Stomach smooth muscle (tissue), 2 donors: ENCODE data around the gene UBE3B.

Source experiments
- H3K27ac ChIP-seq: one replicate; pipeline ENCODE4 v1.7.0; 2013; ENCODE audit warnings: mild to moderate bottlenecking, low read length, inconsistent platforms
- H3K27me3 ChIP-seq, 2 donors: one replicate each; pipeline ENCODE4 v1.7.0; 2013; ENCODE audit warnings: low read length in 2 of 2; ENCODE audit not compliant: insufficient read depth in 2 of 2, control insufficient read depth in 1 of 2
- H3K36me3 ChIP-seq, 2 donors: one replicate each; pipeline ENCODE4 v1.7.0; 2013; ENCODE audit warnings: low read length in 2 of 2; ENCODE audit not compliant: control insufficient read depth in 2 of 2, insufficient read depth in 2 of 2
- H3K4me1 ChIP-seq: one replicate; pipeline ENCODE4 v1.7.0; 2013; ENCODE audit warnings: low read length; ENCODE audit not compliant: control insufficient read depth, insufficient read depth
- H3K4me3 ChIP-seq, 2 donors: one replicate each; pipeline ENCODE4 v1.7.0; 2013; ENCODE audit warnings: low read length in 2 of 2
- H3K9ac ChIP-seq, 2 donors: one replicate each; pipeline ENCODE4 v1.7.0; 2013; ENCODE audit warnings: low read length in 2 of 2, mild to moderate bottlenecking in 1 of 2
- H3K9me3 ChIP-seq, 2 donors: one replicate each; pipeline ENCODE4 v1.7.0; 2013; ENCODE audit warnings: low read length in 2 of 2; ENCODE audit not compliant: control insufficient read depth in 2 of 2
- donor health status: healthy.
- donor health status: Pancreatic carcinoma.

Gene UBE3B

DNA sequence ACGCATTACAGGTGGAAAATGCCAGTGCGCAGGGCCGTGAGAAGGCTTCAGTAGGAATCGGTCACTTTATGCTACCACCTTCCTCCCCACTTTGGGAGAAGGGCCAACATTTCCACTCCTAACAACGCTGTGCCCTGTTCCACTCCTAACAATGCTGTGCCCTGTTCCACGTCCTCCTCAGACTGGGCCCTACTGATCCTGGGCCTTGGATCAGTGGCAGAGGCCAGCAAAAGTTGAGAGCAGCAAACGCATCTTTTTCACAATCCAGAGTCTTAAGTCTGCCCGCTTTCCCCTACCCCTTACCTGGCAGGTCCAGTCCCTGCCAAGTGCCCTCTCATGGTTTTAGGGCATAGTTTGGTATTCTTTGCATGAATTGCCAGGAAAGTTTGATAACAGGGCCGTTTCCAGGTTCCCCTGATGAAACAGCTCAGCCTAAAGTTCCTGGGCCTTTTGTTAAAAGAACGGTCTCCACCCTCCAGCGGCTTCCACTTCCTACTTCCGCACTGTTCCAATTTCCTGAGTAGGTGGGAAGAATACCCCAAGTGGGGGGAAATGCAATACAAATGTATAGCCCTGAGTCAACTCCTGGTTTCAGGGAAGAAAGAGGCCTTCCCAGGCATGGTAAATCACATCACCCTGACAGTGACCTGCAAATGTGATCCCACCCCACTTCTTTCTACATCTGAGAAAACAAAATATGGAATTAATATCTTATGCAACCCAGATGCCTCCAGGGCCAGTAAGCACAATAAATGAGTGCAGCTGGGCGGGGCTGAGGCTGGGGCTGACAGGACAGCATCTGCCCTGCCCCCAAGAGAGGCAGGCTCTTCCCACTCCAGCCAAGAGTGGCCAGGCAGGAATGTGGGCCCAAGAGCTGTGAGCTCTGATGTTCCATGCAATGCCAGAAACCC, 15.3 kb upstream of the UBE3B start:
- no peaks in the 10 kb centered on the region for H3K27me3 ChIP-seq
- H3K27ac ChIP-seq, result peak overlapping the region; percentile 100
- peaks cover 97% of the 10 kb centered on the region for H3K4me1 ChIP-seq
- no peaks in the 10 kb centered on the region for H3K9me3 ChIP-seq
- H3K4me3 ChIP-seq, result peak overlapping the region; percentile 24
- H3K36me3 ChIP-seq, result peaks cover 25 to 27% of the 10 kb centered on the region in 2 donors
- peak overlapping the region; percentile 82 to 94 for H3K9ac ChIP-seq

DNA sequence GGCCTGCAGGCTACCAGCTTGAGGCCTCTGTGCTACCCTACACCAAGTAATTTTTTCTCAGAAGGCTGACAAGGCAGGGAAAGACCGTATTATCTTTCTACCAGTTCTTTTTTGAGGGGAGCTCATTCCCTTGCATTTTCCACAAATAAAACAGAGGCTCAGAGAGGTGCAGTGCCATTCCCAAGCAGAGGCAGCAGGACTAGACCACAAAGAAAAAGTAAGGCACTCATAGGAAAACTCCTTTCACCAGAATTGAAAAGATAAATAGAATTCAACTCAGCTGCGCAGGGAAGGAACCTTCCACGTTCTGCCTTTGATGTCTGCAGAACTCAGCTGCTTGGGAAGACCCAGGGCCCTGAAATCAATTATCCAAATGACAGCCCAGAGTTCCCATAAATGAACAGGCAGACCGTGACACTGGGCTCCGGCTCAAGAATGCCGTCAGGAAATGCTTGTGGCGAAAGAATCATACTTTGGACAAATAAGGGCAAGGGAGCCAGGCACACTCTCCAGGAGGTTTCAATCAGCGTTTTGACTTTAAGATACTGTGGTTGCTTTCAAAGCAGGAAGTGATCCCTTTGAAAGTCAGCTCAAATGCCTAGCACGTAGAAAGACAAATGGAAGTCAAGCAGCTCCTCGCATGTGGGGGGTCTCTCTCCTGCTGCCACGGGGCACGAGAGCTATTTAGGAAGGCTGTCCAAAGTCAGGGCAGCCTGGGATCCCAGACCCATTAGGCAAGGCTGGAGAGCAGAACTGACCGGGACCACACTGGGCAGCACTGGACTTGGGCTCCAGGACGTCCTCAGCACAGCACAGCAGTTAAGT, 14.4 kb upstream of the UBE3B start:
- peak overlapping the region; percentile 100 for H3K27ac ChIP-seq
- H3K27me3 ChIP-seq, result no peaks in the 10 kb centered on the region
- H3K9ac ChIP-seq, result peak overlapping the region; percentile 93 to 94
- peaks cover 29 to 30% of the 10 kb centered on the region in 2 donors for H3K36me3 ChIP-seq
- H3K9me3 ChIP-seq, result no peaks in the 10 kb centered on the region
- peak overlapping the region; percentile 26 to 64 for H3K4me3 ChIP-seq
- peaks cover 98% of the 10 kb centered on the region for H3K4me1 ChIP-seq

DNA sequence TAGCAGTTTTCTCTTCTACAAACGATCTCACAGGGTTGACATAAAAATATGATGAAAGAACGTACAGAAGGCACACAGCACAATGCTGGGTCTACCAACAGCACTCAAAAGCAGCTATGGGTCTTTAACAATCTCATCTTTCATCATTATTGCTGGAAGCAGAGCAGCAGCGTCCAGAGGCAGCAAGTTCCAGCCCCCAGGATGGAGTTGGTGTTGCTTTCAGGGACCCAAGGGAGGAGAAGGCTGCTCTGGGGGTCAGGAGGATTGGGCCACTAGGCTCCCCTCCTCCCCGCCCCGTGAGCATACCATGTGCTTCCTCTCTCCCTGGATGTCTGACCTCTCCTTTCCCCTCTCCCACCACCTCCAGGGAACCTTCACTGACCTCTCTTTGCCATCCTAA, 13.7 kb upstream of the UBE3B start:
- no peaks in the 10 kb centered on the region for H3K27me3 ChIP-seq
- peak overlapping the region; percentile 100 for H3K27ac ChIP-seq
- peaks cover 32 to 33% of the 10 kb centered on the region in 2 donors for H3K36me3 ChIP-seq
- no peaks in the 10 kb centered on the region for H3K9me3 ChIP-seq
- H3K4me1 ChIP-seq, result peaks cover 94% of the 10 kb centered on the region
- H3K4me3 ChIP-seq, result peak overlapping the region; percentile 26 to 64
- peak overlapping the region; percentile 67 to 93 for H3K9ac ChIP-seq

DNA sequence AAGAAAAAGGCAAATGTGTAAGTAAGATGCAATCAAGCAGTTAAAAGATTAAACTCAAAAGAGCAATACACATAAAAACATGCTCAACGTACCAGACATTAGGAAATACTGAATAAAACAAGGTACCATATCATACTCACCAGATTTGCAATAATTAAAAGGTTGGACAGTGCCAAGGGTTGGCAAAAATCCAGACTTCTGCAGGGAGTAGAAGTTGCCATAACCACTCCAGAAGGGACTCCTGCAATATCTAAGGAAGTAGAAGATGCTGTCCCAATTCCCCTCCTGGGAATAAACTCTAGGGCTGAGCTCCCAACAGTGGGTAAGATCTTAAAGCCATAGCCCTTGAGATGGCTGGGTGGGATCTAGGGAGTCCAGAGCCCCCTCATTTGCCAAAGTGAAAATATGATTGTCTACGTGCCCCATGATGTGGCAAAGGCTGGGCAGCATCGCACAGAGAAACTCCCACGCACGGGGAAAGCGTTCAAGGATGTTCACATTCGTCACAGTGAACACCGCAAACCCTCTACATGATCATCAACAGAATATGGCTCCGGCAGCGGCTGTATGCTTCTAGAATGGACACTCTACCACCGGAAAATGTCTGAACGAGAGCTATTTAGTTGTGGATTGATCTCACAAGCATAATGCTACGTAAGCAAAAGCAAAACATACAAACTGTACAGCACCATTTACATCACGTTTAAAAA, 12.6 kb upstream of the UBE3B start:
- Histone ChIP-seq H3K36me3 (peaks cover 37 to 41% of the 10 kb centered on the region in 2 donors), H3K4me3 (peak overlapping the region in 1 of 2 donors; percentile 29), H3K4me1 (peaks cover 87% of the 10 kb centered on the region), H3K9ac (peak overlapping the region in 1 of 2 donors; percentile 67), H3K27ac (peak overlapping the region; percentile 100), H3K27me3 (no peaks in the 10 kb centered on the region), H3K9me3 (no peaks in the 10 kb centered on the region)

DNA sequence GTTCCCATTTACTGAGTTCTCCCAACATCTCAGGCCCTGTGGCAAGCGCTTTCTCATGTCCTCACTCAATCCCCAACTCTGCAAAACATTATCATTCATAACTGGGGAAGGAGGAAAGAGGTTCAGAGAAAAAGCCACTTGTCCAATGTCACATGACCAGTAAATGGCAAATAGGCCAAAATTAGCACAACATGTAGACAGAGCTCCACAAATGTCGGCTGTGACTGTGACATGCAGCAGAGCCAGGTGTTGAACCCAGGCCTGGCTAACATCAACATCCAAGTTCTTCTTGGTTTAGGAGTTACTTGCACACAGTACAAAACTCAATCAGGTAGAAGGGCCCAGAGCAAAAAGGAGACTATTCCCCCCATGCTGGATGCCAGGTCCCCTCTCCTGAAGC, 11.1 kb upstream of the UBE3B start:
- Histone ChIP-seq H3K9ac (peak overlapping the region; percentile 36 to 41), H3K27ac (peak overlapping the region; percentile 100), H3K4me1 (peaks cover 80% of the 10 kb centered on the region), H3K36me3 (peaks cover 35 to 37% of the 10 kb centered on the region in 2 donors), H3K4me3 (peak overlapping the region; percentile 29 to 49), H3K9me3 (no peaks in the 10 kb centered on the region), H3K27me3 (no peaks in the 10 kb centered on the region)

DNA sequence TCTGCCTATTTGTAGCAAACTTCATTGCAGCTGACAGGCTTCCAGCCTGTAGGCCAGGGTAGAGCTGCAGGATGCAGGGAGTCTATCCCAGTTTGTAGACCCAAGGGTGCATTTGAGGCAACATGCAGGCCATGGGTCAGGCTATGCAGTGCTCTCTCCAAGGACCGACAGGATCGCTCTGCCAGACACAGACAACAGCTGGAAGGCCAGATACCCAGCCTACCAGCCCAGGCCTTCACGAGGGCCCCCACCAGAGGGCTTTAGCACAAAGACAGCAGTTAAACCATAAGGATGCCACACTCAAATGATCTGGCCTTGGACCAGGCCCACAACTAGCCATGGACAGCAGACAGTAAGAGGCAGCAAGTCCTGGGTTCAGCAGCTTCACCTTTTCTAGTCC, 10.6 kb upstream of the UBE3B start:
- H3K4me3 ChIP-seq, result peak overlapping the region; percentile 5 to 49
- peaks cover 35 to 37% of the 10 kb centered on the region in 2 donors for H3K36me3 ChIP-seq
- H3K9ac ChIP-seq, result peak overlapping the region; percentile 41 to 47
- peaks cover 75% of the 10 kb centered on the region for H3K4me1 ChIP-seq
- H3K9me3 ChIP-seq, result no peaks in the 10 kb centered on the region
- no peaks in the 10 kb centered on the region for H3K27me3 ChIP-seq
- peak overlapping the region; percentile 100 for H3K27ac ChIP-seq

DNA sequence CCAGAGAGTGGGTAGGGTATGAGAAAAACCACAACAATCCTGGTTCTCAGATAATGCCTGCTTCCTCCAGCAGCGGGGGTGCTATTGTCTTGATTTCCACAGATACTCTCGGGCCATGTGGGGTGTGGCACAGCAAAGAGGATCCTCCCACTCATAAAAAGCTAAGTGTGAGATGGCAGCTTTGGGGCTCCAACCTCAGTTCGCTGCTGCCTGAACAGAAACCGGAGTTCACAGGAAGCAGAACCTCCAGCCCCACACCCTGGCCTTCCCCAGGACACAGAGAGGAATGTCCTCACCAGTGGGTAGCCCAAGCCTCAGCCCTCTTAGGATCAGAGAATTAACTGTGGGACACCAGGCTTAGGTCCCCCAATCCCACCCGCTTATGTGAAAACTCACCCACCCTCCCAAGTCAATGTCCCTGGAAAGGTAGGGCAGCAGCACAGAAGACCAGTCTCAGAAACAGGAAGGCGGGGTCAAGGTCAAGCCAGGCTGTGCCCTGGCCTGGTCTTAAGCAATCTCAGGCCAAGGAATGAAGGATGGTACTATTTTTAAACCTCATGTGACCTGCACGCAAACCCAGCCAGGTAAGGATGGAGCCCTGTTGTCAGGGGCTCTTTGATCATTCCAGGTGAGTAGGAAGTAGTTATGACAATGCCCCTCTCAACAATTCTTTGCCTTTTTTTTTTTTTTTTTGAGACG, 9.3 kb upstream of the UBE3B start:
- no peaks in the 10 kb centered on the region for H3K9me3 ChIP-seq
- H3K36me3 ChIP-seq, result peaks cover 35 to 37% of the 10 kb centered on the region in 2 donors
- no peaks in the 10 kb centered on the region for H3K27me3 ChIP-seq
- H3K4me3 ChIP-seq, result no peak overlapping the region
- peaks cover 63% of the 10 kb centered on the region for H3K4me1 ChIP-seq
- H3K27ac ChIP-seq, result peak overlapping the region; percentile 100
- H3K9ac ChIP-seq, result peak overlapping the region; percentile 21 to 41

DNA sequence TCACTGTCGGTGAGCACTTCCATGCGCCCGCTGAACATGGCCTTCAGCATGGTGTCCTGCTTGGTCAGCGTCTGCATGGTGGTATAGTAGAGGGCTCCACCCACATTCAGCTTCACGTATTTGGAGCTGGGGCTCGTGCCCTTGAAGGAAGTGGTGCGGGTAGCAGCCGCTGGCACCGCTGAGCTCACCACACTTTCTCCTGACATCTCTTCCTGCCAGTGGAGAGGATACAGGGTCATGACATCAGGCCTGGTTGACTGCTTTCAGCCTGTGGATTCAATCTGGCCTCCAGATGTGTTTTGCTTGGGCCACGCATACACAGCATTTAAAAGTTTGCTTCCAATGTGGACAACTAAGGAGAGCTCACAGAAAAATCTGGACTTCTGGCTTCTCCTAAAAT, 7.9 kb upstream of the UBE3B start:
- peaks cover 35 to 37% of the 10 kb centered on the region in 2 donors for H3K36me3 ChIP-seq
- no peaks in the 10 kb centered on the region for H3K9me3 ChIP-seq
- no peaks in the 10 kb centered on the region for H3K27me3 ChIP-seq
- peaks cover 62% of the 10 kb centered on the region for H3K4me1 ChIP-seq
- H3K4me3 ChIP-seq, result no peak overlapping the region
- H3K9ac ChIP-seq, result no peak overlapping the region
- peak overlapping the region; percentile 49 for H3K27ac ChIP-seq

DNA sequence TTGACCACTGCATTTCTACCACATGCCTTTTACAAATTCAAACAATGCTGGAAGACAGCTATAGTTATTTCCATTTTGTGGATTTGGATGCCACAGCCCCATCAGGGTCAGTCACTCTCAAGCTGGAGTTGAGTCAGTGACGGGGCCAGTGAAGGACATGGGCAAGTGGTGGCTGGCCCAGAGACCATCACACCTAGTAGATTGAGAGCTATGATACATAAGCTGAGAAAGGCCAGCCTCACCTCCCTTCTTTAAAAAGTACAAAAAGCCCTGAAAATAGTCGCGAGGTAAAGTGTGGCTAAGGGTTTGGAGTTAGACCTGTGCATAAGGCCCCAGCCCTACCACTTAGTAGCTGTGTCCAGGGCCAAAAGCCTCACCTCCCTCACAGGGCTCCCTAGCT, 4.4 kb upstream of the UBE3B start:
- Histone ChIP-seq H3K27ac (peak overlapping the region; percentile 31), H3K4me3 (no peak overlapping the region), H3K9ac (peak overlapping the region in 1 of 2 donors; percentile 55), H3K36me3 (peaks cover 14 to 17% of the 10 kb centered on the region in 2 donors), H3K27me3 (no peaks in the 10 kb centered on the region), H3K9me3 (no peaks in the 10 kb centered on the region), H3K4me1 (peaks cover 48% of the 10 kb centered on the region)
